IMR-90 (cell line): ENCODE data around the gene STRN4. TPM values are rescaled to one million over a fixed set of nuclear protein-coding genes. Genes with fewer than 3 reads are reported as not detected.

Experiments
- ATAC-seq: fragments of 200-7000 bp; cut with Tn5 transposase; 2 replicates; pipeline ENCODE4 v1.9.1; 2020; ENCODE audit warnings: low read depth, mild to moderate bottlenecking, moderate library complexity
- BruUV-seq: library from RNA; stranded (reverse); fragments of 400-500 nt; replicated peaks from 2 replicates; lab custom pipeline; 2021; lab: Mats Ljungman, UMichigan
- CTCF ChIA-PET: fragments of 300-600 bp; formaldehyde crosslinking; extraction: SDS; loops from one replicate; lab custom pipeline; 2021; ENCODE audit warnings: antibody characterized with exemption; lab: Yijun Ruan, JAX
- POLR2A ChIA-PET: fragments of 300-600 bp; sonication (Branson Sonifier 250); formaldehyde crosslinking; loops from one replicate; lab custom pipeline; 2022; ENCODE audit warnings: antibody characterized with exemption; ENCODE audit not compliant: unreplicated experiment; lab: Charles Lee
- DNase-seq: peaks from one replicate; pipeline ENCODE4 v3.0.0; 2013
- H2AFZ ChIP-seq: replicated peaks from 2 replicates; pipeline ENCODE3; 2013; ENCODE audit warnings: low read length, mild to moderate bottlenecking; ENCODE audit not compliant: poor library complexity
- H2AK5ac ChIP-seq: 2 replicates; pipeline ENCODE4 v1.6.1; 2013; ENCODE audit warnings: low read depth, low read length, inconsistent platforms
- H2AK9ac ChIP-seq: replicated peaks from 2 replicates; pipeline ENCODE3; 2013; ENCODE audit warnings: mild to moderate bottlenecking, low read depth, low read length, moderate library complexity; ENCODE audit not compliant: poor library complexity
- H2BK120ac ChIP-seq: 2 replicates; pipeline ENCODE4 v1.6.1; 2013; ENCODE audit warnings: low read depth, low read length, inconsistent platforms
- H2BK15ac ChIP-seq: 3 replicates; pipeline ENCODE4 v1.6.1; 2013; ENCODE audit warnings: low read depth, low read length, inconsistent platforms
- H2BK20ac ChIP-seq: 2 replicates; pipeline ENCODE4 v1.6.1; 2013; ENCODE audit warnings: low read depth, mild to moderate bottlenecking, inconsistent platforms, low read length, moderate library complexity
- H2BK5ac ChIP-seq: 2 replicates; pipeline ENCODE4 v1.6.1; 2013; ENCODE audit warnings: mild to moderate bottlenecking, low read depth, low read length, inconsistent platforms; ENCODE audit not compliant: poor library complexity, severe bottlenecking
- H3K14ac ChIP-seq: replicated peaks from 2 replicates; pipeline ENCODE4 v1.6.1; 2013; ENCODE audit warnings: low read depth, low read length, inconsistent platforms
- H3K18ac ChIP-seq: 2 replicates; pipeline ENCODE4 v1.6.1; 2013; ENCODE audit warnings: low read depth, low read length, control low read depth
- H3K23ac ChIP-seq: 2 replicates; pipeline ENCODE4 v1.6.1; 2013; ENCODE audit warnings: low read depth, low read length, inconsistent platforms
- H3K27ac ChIP-seq: 2 replicates; pipeline ENCODE4 v1.5.1; 2013; ENCODE audit warnings: mild to moderate bottlenecking, control low read depth, low read length; ENCODE audit not compliant: insufficient read depth
- H3K27me3 ChIP-seq: 2 replicates; pipeline ENCODE4 v1.6.1; 2013; ENCODE audit warnings: low read length; ENCODE audit not compliant: control insufficient read depth, insufficient read depth
- H3K36me3 ChIP-seq: 2 replicates; pipeline ENCODE4 v1.6.1; 2013; ENCODE audit warnings: low read length, mixed read lengths; ENCODE audit not compliant: control insufficient read depth, insufficient read depth
- H3K4ac ChIP-seq: 2 replicates; pipeline ENCODE4 v1.6.1; 2013; ENCODE audit warnings: low read depth, low read length, inconsistent platforms
- H3K4me1 ChIP-seq: 2 replicates; pipeline ENCODE4 v1.6.1; 2013; ENCODE audit warnings: low read length, mixed read lengths; ENCODE audit not compliant: control insufficient read depth, insufficient read depth
- H3K4me2 ChIP-seq: 2 replicates; pipeline ENCODE4 v1.6.1; 2013; ENCODE audit warnings: low read depth, mild to moderate bottlenecking, control low read depth, low read length, moderate library complexity
- H3K4me3 ChIP-seq: 2 replicates; pipeline ENCODE4 v1.5.1; 2013; ENCODE audit warnings: low read depth, mild to moderate bottlenecking, control low read depth, low read length, moderate library complexity; ENCODE audit not compliant: insufficient read depth
- H3K56ac ChIP-seq: 2 replicates; pipeline ENCODE4 v1.6.1; 2013; ENCODE audit warnings: low read length, inconsistent platforms; ENCODE audit not compliant: insufficient read depth; ENCODE audit errors: extremely low read depth
- H3K79me1 ChIP-seq, 2 experiments: 2 replicates each; pipeline ENCODE4 v1.6.1; 2013; ENCODE audit warnings: low read length in 2 of 2, inconsistent platforms in 1 of 2, low read depth in 1 of 2
- H3K9ac ChIP-seq: 2 replicates; pipeline ENCODE4 v1.6.1; 2013; ENCODE audit warnings: low read depth, low read length, control low read depth
- H3K9me1 ChIP-seq: 2 replicates; pipeline ENCODE4 v1.6.1; 2013; ENCODE audit warnings: low read length, inconsistent platforms; ENCODE audit not compliant: insufficient read depth
- H3K9me3 ChIP-seq: 2 replicates; pipeline ENCODE4 v1.6.1; 2013; ENCODE audit warnings: low read length; ENCODE audit not compliant: control insufficient read depth, insufficient read depth
- H4K20me1 ChIP-seq: 2 replicates; pipeline ENCODE4 v1.6.1; 2013; ENCODE audit warnings: low read length, inconsistent platforms; ENCODE audit not compliant: insufficient read depth
- H4K5ac ChIP-seq: 2 replicates; pipeline ENCODE4 v1.6.1; 2013; ENCODE audit warnings: mild to moderate bottlenecking, low read depth, low read length, control low read depth
- H4K8ac ChIP-seq, 2 experiments: 2 replicates each; pipeline ENCODE4 v1.6.1; 2013; ENCODE audit warnings: low read depth in 2 of 2, low read length in 2 of 2, control low read depth in 1 of 2, inconsistent platforms in 1 of 2
- H4K91ac ChIP-seq: 2 replicates; pipeline ENCODE4 v1.6.1; 2013; ENCODE audit warnings: low read depth, low read length, inconsistent platforms; ENCODE audit not compliant: insufficient read depth
- BHLHE40 ChIP-seq: fragments of 150-350 bp; IDR thresholded peaks from 2 replicates; pipeline ENCODE4 v1.6.1; 2016; ENCODE audit warnings: mild to moderate bottlenecking, low read depth, low read length
- CEBPB ChIP-seq: IDR thresholded peaks from 2 replicates; pipeline ENCODE4 v1.6.1; 2012; ENCODE audit warnings: low read depth, low read length, improper control_type of control experiment
- FOS ChIP-seq: fragments of 150-350 bp; IDR thresholded peaks from 2 replicates; pipeline ENCODE4 v1.6.1; 2016; ENCODE audit warnings: low read depth, low read length
- MXI1 ChIP-seq: IDR thresholded peaks from 2 replicates; pipeline ENCODE4 v1.6.1; 2012; ENCODE audit warnings: low read depth, mild to moderate bottlenecking, low read length, moderate library complexity, borderline replicate concordance
- RCOR1 ChIP-seq: IDR thresholded peaks from 2 replicates; pipeline ENCODE4 v1.6.1; 2012; ENCODE audit warnings: mild to moderate bottlenecking, low read length, improper control_type of control experiment; ENCODE audit not compliant: insufficient replicate concordance
- RFX5 ChIP-seq: IDR thresholded peaks from 2 replicates; pipeline ENCODE4 v1.8.0; 2012; ENCODE audit warnings: low read depth, mild to moderate bottlenecking, low read length, moderate library complexity
- WGBS, 2 experiments: methylation state at CpG; one replicate each; pipeline versions ENCODE4 v1.1.5 to v1.1.7; 2013; ENCODE audit warnings: missing lambda C conversion rate in 2 of 2; ENCODE audit not compliant: insufficient read length in 1 of 2; ENCODE audit errors: extremely low coverage in 2 of 2; 5-methylcytosine and 5-hydroxymethylcytosine counted together
- dilution Hi-C: fragments of 300-500 bp; cut with HindIII; formaldehyde crosslinking; loops from one replicate; pipeline ENCODE4 v1.14.3; 2018; ENCODE audit warnings: low sequenced_read_pairs; ENCODE audit not compliant: unreplicated experiment
- in situ Hi-C: fragments of 300-500 bp; cut with MboI; formaldehyde crosslinking; loops from 3 replicates; pipeline ENCODE4 v1.14.3; 2019; ENCODE audit warnings: low sequenced_read_pairs, inconsistent platforms, mixed read lengths
- intact Hi-C: fragments of 100-400 bp; cut with micrococcal nuclease; formaldehyde crosslinking; loops from 2 replicates; pipeline ENCODE4 v1.10.0; 2022
- polyA plus RNA-seq, 3 experiments: library from polyadenylated mRNA; depleted of rRNA; stranded (reverse); fragments of >200 nt; gene quantifications; 2 replicates each; pipeline ENCODE4 v1.2.3, GENCODE V29; 2012; ENCODE audit warnings: low replicate concordance in 1 of 3
- total RNA-seq: library from RNA; depleted of rRNA; stranded (reverse); fragments of >200 nt; gene quantifications from 2 replicates; pipeline ENCODE4 v1.2.3, GENCODE V29; 2012

STRN4 gene
- total and polyA plus RNA-seq, 2 of the 4 experiments (the other 2 are of a cell fraction) = 36.7 to 112 TPM

DNA sequence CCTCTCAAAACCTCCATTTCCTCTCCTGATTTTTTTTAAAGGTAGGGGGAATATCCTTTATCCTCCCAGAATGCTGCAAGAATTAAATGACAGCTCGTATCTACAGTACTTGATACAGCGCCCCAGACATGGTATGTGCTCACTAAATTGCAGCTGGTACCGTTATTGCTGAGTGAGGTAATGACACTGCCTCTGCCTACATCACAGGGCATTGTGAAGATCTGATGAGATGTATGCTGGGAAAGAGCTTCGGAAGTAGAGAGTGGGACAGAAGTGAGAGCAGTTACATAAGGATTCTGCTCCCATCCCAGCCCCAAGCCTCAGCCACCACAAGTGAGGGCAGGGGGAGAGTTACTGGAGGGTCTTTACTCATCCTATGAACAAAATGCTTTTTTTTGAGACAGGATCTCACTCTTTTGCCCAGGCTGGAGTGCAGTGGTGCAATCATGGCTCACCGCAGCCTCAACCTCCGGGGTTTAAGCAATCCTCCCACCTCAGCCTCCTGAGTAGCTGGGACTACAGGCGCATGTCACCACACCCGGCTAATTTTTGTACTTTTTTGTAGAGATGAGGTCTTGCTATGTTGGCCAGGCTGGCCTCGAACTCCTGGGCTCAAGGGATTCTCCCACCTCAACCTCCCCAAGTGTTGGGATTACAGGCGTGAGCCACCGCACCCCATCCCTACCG, 2.1 kb downstream of the STRN4 start:
- CTCF ChIA-PET = no interaction called here
- Histone ChIP-seq H3K14ac (no peak overlapping the region), H3K9ac (no peak overlapping the region), H2BK120ac (no peak overlapping the region), H2BK15ac (no peak overlapping the region), H3K27ac (no peak overlapping the region), H2AK5ac (peak overlapping the region; percentile 63; the same call in 1 of the 2 replicates), H4K5ac (no peak overlapping the region), H3K36me3 (peaks cover 15% of the 10 kb centered on the region), H3K79me1 (peaks cover 13 to 79% of the 10 kb centered on the region in 2 experiments), H2BK5ac (no peak overlapping the region), H3K18ac (no peak overlapping the region), H3K4ac (peak overlapping the region; percentile 1; the same call in 1 of the 2 replicates), H2AFZ (no peak overlapping the region), H3K9me3 (no peaks in the 10 kb centered on the region), H2BK20ac (no peak overlapping the region), H3K4me2 (peak overlapping the region; percentile 98; the same call in 1 of the 2 replicates), H3K4me3 (no peak overlapping the region), H2AK9ac (peak overlapping the region; percentile 80), H4K8ac (no peak overlapping the region), H3K9me1 (peaks cover 25% of the 10 kb centered on the region), H3K56ac (no peak overlapping the region), H4K91ac (no peak overlapping the region), H3K4me1 (peaks cover 16% of the 10 kb centered on the region), H3K23ac (peak overlapping the region; percentile 84), H4K20me1 (peaks cover 66% of the 10 kb centered on the region), H3K27me3 (no peaks in the 10 kb centered on the region)
- dilution Hi-C loops = no loop called here
- in situ Hi-C loops = no loop called here
- BruUV-seq = no TSS peak
- no CpG with 5 or more reads among the region's 12 CpGs for WGBS, 2 experiments
- TF ChIP-seq RCOR1 = no peak
- TF ChIP-seq CEBPB = no peak
- TF ChIP-seq MXI1 = no peak
- TF ChIP-seq BHLHE40 = no peak
- TF ChIP-seq RFX5 = no peak
- TF ChIP-seq FOS = no peak
- intact Hi-C loops = loop anchor here (10.0 kb wide), 1 partner anchor 129 kb away; no protein-coding TSS in a partner anchor
- POLR2A ChIA-PET = interaction anchor here (0.6 kb wide), 1 partner anchor 238 kb away, joined by 3 read pairs; no protein-coding TSS in a partner anchor
- DNase-seq (no peak), ATAC-seq (no peak)
